Stimulated activated CD8-positive, alpha-beta memory T cell treated with anti-CD3 and anti-CD28 coated beads, Interleukin-15, amount 100 ng/mL, for 1 hour (primary cell): ENCODE data around the gene VAMP4.

Experiments used
- DNase-seq: peaks from one replicate; pipeline ENCODE4 v3.0.0-alpha.2; 2020; ENCODE audit warnings: low read depth

VAMP4 gene

GRCh38 chr1:171741872-171742576 lies at the start of gene VAMP4:
Gene VAMP4 (minus strand): TSS chr1:171742065. CDS start chr1:171738414, 3,651 bp downstream.
- DNase-seq, result peak; percentile 74

- DNase-seq, result no peak
These were observed 48.5 kb upstream of the VAMP4 start for GRCh38 chr1:171790318-171790717.

- no peak for DNase-seq
These were observed 46.8 kb upstream of the VAMP4 start for GRCh38 chr1:171788696-171789095.

GRCh38 chr1:171787686-171788480 lies 46.0 kb upstream of the VAMP4 start:
- no peak for DNase-seq

- DNase-seq, result no peak
These were observed 44.7 kb upstream of the VAMP4 start for GRCh38 chr1:171786534-171786933.

- no peak for DNase-seq
These were observed 43.9 kb upstream of the VAMP4 start for GRCh38 chr1:171785766-171786165.

- DNase-seq, result no peak
These were observed 42.9 kb upstream of the VAMP4 start for GRCh38 chr1:171784784-171785183.

GRCh38 chr1:171783816-171784530 lies 42.1 kb upstream of the VAMP4 start:
- no peak for DNase-seq

- peak; percentile 94 for DNase-seq
These were observed 39.5 kb upstream of the VAMP4 start, which contains the start of gene METTL13 for GRCh38 chr1:171781176-171781875. Gene METTL13 (plus strand): TSS chr1:171781660. CDS start chr1:171781968, 308 bp downstream.

- no peak for DNase-seq
These were observed 38.8 kb upstream of the VAMP4 start for GRCh38 chr1:171780583-171781175.

GRCh38 chr1:171772312-171772711 lies 30.4 kb upstream of the VAMP4 start:
- no peak for DNase-seq

- no peak for DNase-seq
These were observed 27.9 kb upstream of the VAMP4 start for GRCh38 chr1:171769754-171770153.

GRCh38 chr1:171769171-171769570 lies 27.3 kb upstream of the VAMP4 start:
- no peak for DNase-seq

GRCh38 chr1:171763764-171764163 lies 21.9 kb upstream of the VAMP4 start:
- DNase-seq, result no peak

GRCh38 chr1:171762143-171762563 lies 20.3 kb upstream of the VAMP4 start:
- DNase-seq, result no peak

- no peak for DNase-seq
These were observed 16.1 kb upstream of the VAMP4 start for GRCh38 chr1:171758011-171758410.

- no peak for DNase-seq
These were observed 15.0 kb upstream of the VAMP4 start for GRCh38 chr1:171756856-171757255.

GRCh38 chr1:171754971-171755370 lies 13.1 kb upstream of the VAMP4 start:
- DNase-seq, result no peak

GRCh38 chr1:171754353-171754705 lies 12.5 kb upstream of the VAMP4 start:
- DNase-seq, result no peak

- no peak for DNase-seq
These were observed 12.0 kb upstream of the VAMP4 start for GRCh38 chr1:171753685-171754352.

GRCh38 chr1:171753182-171753581 lies 11.3 kb upstream of the VAMP4 start:
- no peak for DNase-seq
